IMR-90 (cell line): ENCODE data around the gene EHBP1. TPM values are rescaled to one million over a fixed set of nuclear protein-coding genes. Genes with fewer than 3 reads are reported as not detected.
A peak's percentile ranks its signal among the peaks of the same experiment; 100 is the strongest.

ENCODE experiments used
- ATAC-seq: fragments of 200-7000 bp; cut with Tn5 transposase; 2 replicates; pipeline ENCODE4 v1.9.1; 2020; ENCODE audit warnings: low read depth, mild to moderate bottlenecking, moderate library complexity
- BruUV-seq: library from RNA; stranded (reverse); fragments of 400-500 nt; replicated peaks from 2 replicates; lab custom pipeline; 2021; lab: Mats Ljungman, UMichigan
- CTCF ChIA-PET: fragments of 300-600 bp; formaldehyde crosslinking; extraction: SDS; loops from one replicate; lab custom pipeline; 2021; ENCODE audit warnings: antibody characterized with exemption; lab: Yijun Ruan, JAX
- POLR2A ChIA-PET: fragments of 300-600 bp; sonication (Branson Sonifier 250); formaldehyde crosslinking; loops from one replicate; lab custom pipeline; 2022; ENCODE audit warnings: antibody characterized with exemption; ENCODE audit not compliant: unreplicated experiment; lab: Charles Lee
- DNase-seq: peaks from one replicate; pipeline ENCODE4 v3.0.0; 2013
- H2AFZ ChIP-seq: replicated peaks from 2 replicates; pipeline ENCODE3; 2013; ENCODE audit warnings: low read length, mild to moderate bottlenecking; ENCODE audit not compliant: poor library complexity
- H2AK5ac ChIP-seq: 2 replicates; pipeline ENCODE4 v1.6.1; 2013; ENCODE audit warnings: low read depth, low read length, inconsistent platforms
- H2AK9ac ChIP-seq: replicated peaks from 2 replicates; pipeline ENCODE3; 2013; ENCODE audit warnings: mild to moderate bottlenecking, low read depth, low read length, moderate library complexity; ENCODE audit not compliant: poor library complexity
- H2BK120ac ChIP-seq: 2 replicates; pipeline ENCODE4 v1.6.1; 2013; ENCODE audit warnings: low read depth, low read length, inconsistent platforms
- H2BK15ac ChIP-seq: 3 replicates; pipeline ENCODE4 v1.6.1; 2013; ENCODE audit warnings: low read depth, low read length, inconsistent platforms
- H2BK20ac ChIP-seq: 2 replicates; pipeline ENCODE4 v1.6.1; 2013; ENCODE audit warnings: low read depth, mild to moderate bottlenecking, inconsistent platforms, low read length, moderate library complexity
- H2BK5ac ChIP-seq: 2 replicates; pipeline ENCODE4 v1.6.1; 2013; ENCODE audit warnings: mild to moderate bottlenecking, low read depth, low read length, inconsistent platforms; ENCODE audit not compliant: poor library complexity, severe bottlenecking
- H3K14ac ChIP-seq: replicated peaks from 2 replicates; pipeline ENCODE4 v1.6.1; 2013; ENCODE audit warnings: low read depth, low read length, inconsistent platforms
- H3K18ac ChIP-seq: 2 replicates; pipeline ENCODE4 v1.6.1; 2013; ENCODE audit warnings: low read depth, low read length, control low read depth
- H3K23ac ChIP-seq: 2 replicates; pipeline ENCODE4 v1.6.1; 2013; ENCODE audit warnings: low read depth, low read length, inconsistent platforms
- H3K27ac ChIP-seq: 2 replicates; pipeline ENCODE4 v1.5.1; 2013; ENCODE audit warnings: mild to moderate bottlenecking, control low read depth, low read length; ENCODE audit not compliant: insufficient read depth
- H3K27me3 ChIP-seq: 2 replicates; pipeline ENCODE4 v1.6.1; 2013; ENCODE audit warnings: low read length; ENCODE audit not compliant: control insufficient read depth, insufficient read depth
- H3K36me3 ChIP-seq: 2 replicates; pipeline ENCODE4 v1.6.1; 2013; ENCODE audit warnings: low read length, mixed read lengths; ENCODE audit not compliant: control insufficient read depth, insufficient read depth
- H3K4ac ChIP-seq: 2 replicates; pipeline ENCODE4 v1.6.1; 2013; ENCODE audit warnings: low read depth, low read length, inconsistent platforms
- H3K4me1 ChIP-seq: 2 replicates; pipeline ENCODE4 v1.6.1; 2013; ENCODE audit warnings: low read length, mixed read lengths; ENCODE audit not compliant: control insufficient read depth, insufficient read depth
- H3K4me2 ChIP-seq: 2 replicates; pipeline ENCODE4 v1.6.1; 2013; ENCODE audit warnings: low read depth, mild to moderate bottlenecking, control low read depth, low read length, moderate library complexity
- H3K4me3 ChIP-seq: 2 replicates; pipeline ENCODE4 v1.5.1; 2013; ENCODE audit warnings: low read depth, mild to moderate bottlenecking, control low read depth, low read length, moderate library complexity; ENCODE audit not compliant: insufficient read depth
- H3K56ac ChIP-seq: 2 replicates; pipeline ENCODE4 v1.6.1; 2013; ENCODE audit warnings: low read length, inconsistent platforms; ENCODE audit not compliant: insufficient read depth; ENCODE audit errors: extremely low read depth
- H3K79me1 ChIP-seq, 2 experiments: 2 replicates each; pipeline ENCODE4 v1.6.1; 2013; ENCODE audit warnings: low read length in 2 of 2, inconsistent platforms in 1 of 2, low read depth in 1 of 2
- H3K9ac ChIP-seq: 2 replicates; pipeline ENCODE4 v1.6.1; 2013; ENCODE audit warnings: low read depth, low read length, control low read depth
- H3K9me1 ChIP-seq: 2 replicates; pipeline ENCODE4 v1.6.1; 2013; ENCODE audit warnings: low read length, inconsistent platforms; ENCODE audit not compliant: insufficient read depth
- H3K9me3 ChIP-seq: 2 replicates; pipeline ENCODE4 v1.6.1; 2013; ENCODE audit warnings: low read length; ENCODE audit not compliant: control insufficient read depth, insufficient read depth
- H4K20me1 ChIP-seq: 2 replicates; pipeline ENCODE4 v1.6.1; 2013; ENCODE audit warnings: low read length, inconsistent platforms; ENCODE audit not compliant: insufficient read depth
- H4K5ac ChIP-seq: 2 replicates; pipeline ENCODE4 v1.6.1; 2013; ENCODE audit warnings: mild to moderate bottlenecking, low read depth, low read length, control low read depth
- H4K8ac ChIP-seq, 2 experiments: 2 replicates each; pipeline ENCODE4 v1.6.1; 2013; ENCODE audit warnings: low read depth in 2 of 2, low read length in 2 of 2, control low read depth in 1 of 2, inconsistent platforms in 1 of 2
- H4K91ac ChIP-seq: 2 replicates; pipeline ENCODE4 v1.6.1; 2013; ENCODE audit warnings: low read depth, low read length, inconsistent platforms; ENCODE audit not compliant: insufficient read depth
- CEBPB ChIP-seq: IDR thresholded peaks from 2 replicates; pipeline ENCODE4 v1.6.1; 2012; ENCODE audit warnings: low read depth, low read length, improper control_type of control experiment
- CHD1 ChIP-seq: IDR thresholded peaks from 2 replicates; pipeline ENCODE4 v1.6.1; 2012; ENCODE audit warnings: low read depth, low read length, improper control_type of control experiment
- MXI1 ChIP-seq: IDR thresholded peaks from 2 replicates; pipeline ENCODE4 v1.6.1; 2012; ENCODE audit warnings: low read depth, mild to moderate bottlenecking, low read length, moderate library complexity, borderline replicate concordance
- POLR2A ChIP-seq: IDR thresholded peaks from 2 replicates; pipeline ENCODE4 v1.6.1; 2012; ENCODE audit warnings: mild to moderate bottlenecking, low read depth, low read length
- RCOR1 ChIP-seq: IDR thresholded peaks from 2 replicates; pipeline ENCODE4 v1.6.1; 2012; ENCODE audit warnings: mild to moderate bottlenecking, low read length, improper control_type of control experiment; ENCODE audit not compliant: insufficient replicate concordance
- RFX5 ChIP-seq: IDR thresholded peaks from 2 replicates; pipeline ENCODE4 v1.8.0; 2012; ENCODE audit warnings: low read depth, mild to moderate bottlenecking, low read length, moderate library complexity
- SMC3 ChIP-seq: fragments of 150-350 bp; IDR thresholded peaks from 2 replicates; pipeline ENCODE4 v1.6.1; 2016; ENCODE audit warnings: low read depth, mild to moderate bottlenecking, antibody characterized with exemption, low read length, moderate library complexity
- WGBS, 2 experiments: methylation state at CpG; one replicate each; pipeline versions ENCODE4 v1.1.5 to v1.1.7; 2013; ENCODE audit warnings: missing lambda C conversion rate in 2 of 2; ENCODE audit not compliant: insufficient read length in 1 of 2; ENCODE audit errors: extremely low coverage in 2 of 2; 5-methylcytosine and 5-hydroxymethylcytosine counted together
- dilution Hi-C: fragments of 300-500 bp; cut with HindIII; formaldehyde crosslinking; loops from one replicate; pipeline ENCODE4 v1.14.3; 2018; ENCODE audit warnings: low sequenced_read_pairs; ENCODE audit not compliant: unreplicated experiment
- in situ Hi-C: fragments of 300-500 bp; cut with MboI; formaldehyde crosslinking; loops from 3 replicates; pipeline ENCODE4 v1.14.3; 2019; ENCODE audit warnings: low sequenced_read_pairs, inconsistent platforms, mixed read lengths
- intact Hi-C: fragments of 100-400 bp; cut with micrococcal nuclease; formaldehyde crosslinking; loops from 2 replicates; pipeline ENCODE4 v1.10.0; 2022
- polyA plus RNA-seq, 3 experiments: library from polyadenylated mRNA; depleted of rRNA; stranded (reverse); fragments of >200 nt; gene quantifications; 2 replicates each; pipeline ENCODE4 v1.2.3, GENCODE V29; 2012; ENCODE audit warnings: low replicate concordance in 1 of 3
- total RNA-seq: library from RNA; depleted of rRNA; stranded (reverse); fragments of >200 nt; gene quantifications from 2 replicates; pipeline ENCODE4 v1.2.3, GENCODE V29; 2012
- TF ChIP-seq, protein P1 (sequence below): conservative IDR thresholded peaks from 2 replicates; pipeline ENCODE4 v1.5.1; 2012; ENCODE audit warnings: mild to moderate bottlenecking, low read depth, low read length, improper control_type of control experiment
- TF ChIP-seq, protein P2 (sequence below): fragments of 150-350 bp; IDR thresholded peaks from 2 replicates; pipeline ENCODE4 v1.6.1; 2017; ENCODE audit warnings: mild to moderate bottlenecking, antibody characterized with exemption, low read length, low read depth

The EHBP1 gene
- total and polyA plus RNA-seq, 2 of the 4 experiments (the other 2 are of a cell fraction): 28.3 to 44.4 TPM

- in situ Hi-C loops (no loop called here), intact Hi-C loops (loop anchor here (5.0 kb wide), 2 partner anchors 83 to 117 kb away; no protein-coding TSS in a partner anchor), dilution Hi-C loops (no loop called here)
- no peak overlapping the region for H3K14ac ChIP-seq
- no peak overlapping the region for H3K23ac ChIP-seq
- ATAC-seq: no peak
- H3K56ac ChIP-seq: peak overlapping the region; percentile 43; the same call in 1 of the 2 replicates
- no peaks in the 10 kb centered on the region for H4K20me1 ChIP-seq
- no peak overlapping the region for H3K4me2 ChIP-seq
- H2BK20ac ChIP-seq: 0 out of 2 replicates have a peak overlapping the region, but pooled peaks have one; percentile 18
- H2AFZ ChIP-seq: no peak overlapping the region
- TF ChIP-seq CEBPB (no peak), RFX5 (no peak), MXI1 (no peak), RCOR1 (no peak), POLR2A (no peak), SMC3 (no peak), CHD1 (no peak)
- TF ChIP-seq, protein P1, sequence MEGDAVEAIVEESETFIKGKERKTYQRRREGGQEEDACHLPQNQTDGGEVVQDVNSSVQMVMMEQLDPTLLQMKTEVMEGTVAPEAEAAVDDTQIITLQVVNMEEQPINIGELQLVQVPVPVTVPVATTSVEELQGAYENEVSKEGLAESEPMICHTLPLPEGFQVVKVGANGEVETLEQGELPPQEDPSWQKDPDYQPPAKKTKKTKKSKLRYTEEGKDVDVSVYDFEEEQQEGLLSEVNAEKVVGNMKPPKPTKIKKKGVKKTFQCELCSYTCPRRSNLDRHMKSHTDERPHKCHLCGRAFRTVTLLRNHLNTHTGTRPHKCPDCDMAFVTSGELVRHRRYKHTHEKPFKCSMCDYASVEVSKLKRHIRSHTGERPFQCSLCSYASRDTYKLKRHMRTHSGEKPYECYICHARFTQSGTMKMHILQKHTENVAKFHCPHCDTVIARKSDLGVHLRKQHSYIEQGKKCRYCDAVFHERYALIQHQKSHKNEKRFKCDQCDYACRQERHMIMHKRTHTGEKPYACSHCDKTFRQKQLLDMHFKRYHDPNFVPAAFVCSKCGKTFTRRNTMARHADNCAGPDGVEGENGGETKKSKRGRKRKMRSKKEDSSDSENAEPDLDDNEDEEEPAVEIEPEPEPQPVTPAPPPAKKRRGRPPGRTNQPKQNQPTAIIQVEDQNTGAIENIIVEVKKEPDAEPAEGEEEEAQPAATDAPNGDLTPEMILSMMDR: no peak
- TF ChIP-seq, protein P2, sequence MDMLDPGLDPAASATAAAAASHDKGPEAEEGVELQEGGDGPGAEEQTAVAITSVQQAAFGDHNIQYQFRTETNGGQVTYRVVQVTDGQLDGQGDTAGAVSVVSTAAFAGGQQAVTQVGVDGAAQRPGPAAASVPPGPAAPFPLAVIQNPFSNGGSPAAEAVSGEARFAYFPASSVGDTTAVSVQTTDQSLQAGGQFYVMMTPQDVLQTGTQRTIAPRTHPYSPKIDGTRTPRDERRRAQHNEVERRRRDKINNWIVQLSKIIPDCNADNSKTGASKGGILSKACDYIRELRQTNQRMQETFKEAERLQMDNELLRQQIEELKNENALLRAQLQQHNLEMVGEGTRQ: no peak
- H3K79me1 ChIP-seq: no peaks in the 10 kb centered on the region
- no peaks in the 10 kb centered on the region for H3K36me3 ChIP-seq
- H2BK5ac ChIP-seq: peak overlapping the region; percentile 81
- H3K9me3 ChIP-seq: no peaks in the 10 kb centered on the region
- H3K9me1 ChIP-seq: peaks cover 6% of the 10 kb centered on the region
- H3K4me1 ChIP-seq: peaks cover 14% of the 10 kb centered on the region
- ChIA-PET CTCF (interaction anchor here (0.6 kb wide), 1 partner anchor 407 kb away, joined by 3 read pairs; no protein-coding TSS in a partner anchor), POLR2A (no interaction called here)
- no peak overlapping the region for H4K91ac ChIP-seq
- H2AK5ac ChIP-seq: no peak overlapping the region
- H2BK15ac ChIP-seq: peak overlapping the region; percentile 42; the same call in 1 of the 3 replicates
- no peaks in the 10 kb centered on the region for H3K27me3 ChIP-seq
- BruUV-seq: no TSS peak
- peak overlapping the region; percentile 24; the same call in 1 of the 2 replicates for H2BK120ac ChIP-seq
- H3K4me3 ChIP-seq: no peak overlapping the region
- no peak for DNase-seq
- 100% methylated on average over 1 of the region's 2 CpGs; no CpG with 5 or more reads in 1 of the 2 experiments for WGBS, 2 experiments
- H3K4ac ChIP-seq: peak overlapping the region; percentile 16; the same call in 1 of the 2 replicates
- no peak overlapping the region; the same call in 1 of the 2 replicates for H4K5ac ChIP-seq
- H3K27ac ChIP-seq: no peak overlapping the region
- H3K18ac ChIP-seq: peak overlapping the region; percentile 53
- H4K8ac ChIP-seq: peak overlapping the region in 1 of 2 experiments; percentile 22; a peak in 1 of 4 replicates
- no peak overlapping the region for H3K9ac ChIP-seq
- H2AK9ac ChIP-seq: no peak overlapping the region
Observed at GRCh38 chr2:62660087-62660486, 45.4 kb upstream of the EHBP1 start.
